Loucy (cell line): Measurements from ENCODE around the gene CAPSL.
"Not testable (repeated sequence)": the region's sequence is repeated elsewhere in the genome, so short reads cannot be mapped to it uniquely, and the experiment has no call there.

Experiments used
- H2AFZ ChIP-seq: fragments of 200-600 bp; sonication (generic); 2 replicates; pipeline ENCODE4 v1.6.0; 2016; ENCODE audit warnings: antibody characterized with exemption, mild to moderate bottlenecking, low read length, moderate library complexity
- H3F3A ChIP-seq: fragments of 200-600 bp; 2 replicates; pipeline ENCODE4 v1.6.0; 2016; ENCODE audit warnings: antibody characterized with exemption, low read depth, mild to moderate bottlenecking
- H3K27me3 ChIP-seq: fragments of 200-600 bp; sonication (generic); 2 replicates; pipeline ENCODE4 v1.6.1; 2014; ENCODE audit warnings: low read length, mild to moderate bottlenecking; ENCODE audit not compliant: insufficient read depth, poor library complexity, severe bottlenecking
- H3K36me3 ChIP-seq: fragments of 200-600 bp; sonication (generic); 2 replicates; pipeline ENCODE4 v1.6.1; 2016; ENCODE audit warnings: low read length; ENCODE audit not compliant: insufficient read depth
- H3K4me1 ChIP-seq: fragments of 200-600 bp; sonication (generic); 2 replicates; pipeline ENCODE4 v1.5.1; 2014; ENCODE audit warnings: low read length, mild to moderate bottlenecking; ENCODE audit not compliant: insufficient read depth, poor library complexity, severe bottlenecking
- H3K4me2 ChIP-seq: fragments of 200-600 bp; sonication (generic); 2 replicates; pipeline ENCODE4 v1.6.0; 2014; ENCODE audit warnings: antibody characterized with exemption, low read length, low read depth, mild to moderate bottlenecking; ENCODE audit not compliant: poor library complexity, severe bottlenecking
- H3K4me3 ChIP-seq: fragments of 200-600 bp; sonication (generic); 2 replicates; pipeline ENCODE4 v1.5.1; 2014; ENCODE audit warnings: low read length, mild to moderate bottlenecking, mixed read lengths; ENCODE audit not compliant: poor library complexity, severe bottlenecking
- H3K79me2 ChIP-seq: fragments of 200-600 bp; sonication (generic); 2 replicates; pipeline ENCODE4 v1.6.1; 2014; ENCODE audit warnings: low read length; ENCODE audit not compliant: insufficient read depth
- H3K9ac ChIP-seq: fragments of 200-600 bp; sonication (generic); 2 replicates; pipeline ENCODE4 v1.6.0; 2014; ENCODE audit warnings: mild to moderate bottlenecking, low read depth, low read length, moderate library complexity; ENCODE audit not compliant: poor library complexity, severe bottlenecking
- H3K9me2 ChIP-seq: fragments of 200-600 bp; sonication (generic); replicated peaks from 2 replicates; pipeline ENCODE4 v1.6.1; 2016; ENCODE audit warnings: low read depth, low read length, mixed read lengths
- H3K9me3 ChIP-seq: fragments of 200-600 bp; sonication (generic); 2 replicates; pipeline ENCODE4 v1.6.1; 2014; ENCODE audit warnings: mild to moderate bottlenecking, antibody characterized with exemption, low read length, low read depth; ENCODE audit not compliant: insufficient read depth
- H4K20me1 ChIP-seq: fragments of 200-600 bp; sonication (generic); 2 replicates; pipeline ENCODE4 v1.6.0; 2014; ENCODE audit warnings: antibody characterized with exemption, low read length, mild to moderate bottlenecking; ENCODE audit not compliant: insufficient read depth, poor library complexity, severe bottlenecking
- CTCF ChIP-seq: fragments of 200-600 bp; sonication (generic); conservative IDR thresholded peaks from 2 replicates; pipeline ENCODE4 v1.5.1; 2014; ENCODE audit warnings: mild to moderate bottlenecking, antibody characterized with exemption, low read length
- EZH2phosphoT487 ChIP-seq: fragments of 200-600 bp; IDR thresholded peaks from 2 replicates; pipeline ENCODE4 v1.6.1; 2018; ENCODE audit warnings: antibody characterized with exemption, mild to moderate bottlenecking, moderate library complexity, borderline replicate concordance

The CAPSL gene

GRCh38 chr5:35938568-35939227 lies at the start of gene CAPSL:
Gene CAPSL (minus strand): TSS chr5:35938622. CDS start chr5:35921120, 17,502 bp downstream.
- Histone ChIP-seq H3K9ac (no peak within 1 kb of the TSS), H3K4me2 (no peak within 1 kb of the TSS), H3K4me1 (peaks cover 8% of the 10 kb centered on the region), H3K9me2 (no peaks in the 10 kb centered on the region), H3K9me3 (no peaks in the 10 kb centered on the region), H2AFZ (no peak within 1 kb of the TSS), H3K4me3 (no peak within 1 kb of the TSS), H3F3A (no peaks in the 10 kb centered on the region), H4K20me1 (no peaks in the 10 kb centered on the region), H3K79me2 (no peaks in the 10 kb centered on the region), H3K36me3 (no peaks in the 10 kb centered on the region), H3K27me3 (no peaks in the 10 kb centered on the region)
- TF ChIP-seq CTCF (no peak), EZH2phosphoT487 (no peak)

- no peak overlapping the region for H3K4me2 ChIP-seq
- no peaks in the 10 kb centered on the region for H3K4me1 ChIP-seq
- no peaks in the 10 kb centered on the region for H3K36me3 ChIP-seq
- no peaks in the 10 kb centered on the region for H3K79me2 ChIP-seq
- TF ChIP-seq CTCF = no peak
- no peak for TF ChIP-seq EZH2phosphoT487
- H2AFZ ChIP-seq = no peak overlapping the region
- no peak overlapping the region for H3K4me3 ChIP-seq
- no peaks in the 10 kb centered on the region for H3K27me3 ChIP-seq
- H3K9me3 ChIP-seq = no peaks in the 10 kb centered on the region; the same call in 1 of the 2 replicates
- H3K9ac ChIP-seq = no peak overlapping the region
- no peaks in the 10 kb centered on the region for H3F3A ChIP-seq
- no peaks in the 10 kb centered on the region for H3K9me2 ChIP-seq
- no peaks in the 10 kb centered on the region for H4K20me1 ChIP-seq
Measured at GRCh38 chr5:35987776-35988175, 49.4 kb upstream of the CAPSL start.

GRCh38 chr5:35979715-35980114 lies 41.3 kb upstream of the CAPSL start:
- no peaks in the 10 kb centered on the region for H3K36me3 ChIP-seq
- H3K9me3 ChIP-seq = peaks cover 22% of the 10 kb centered on the region
- H3K27me3 ChIP-seq = no peaks in the 10 kb centered on the region
- H3K9me2 ChIP-seq = no peaks in the 10 kb centered on the region
- no peak overlapping the region for H2AFZ ChIP-seq
- H4K20me1 ChIP-seq = no peaks in the 10 kb centered on the region
- H3K4me1 ChIP-seq = peaks cover 5% of the 10 kb centered on the region
- no peak for TF ChIP-seq EZH2phosphoT487
- no peak for TF ChIP-seq CTCF
- H3K79me2 ChIP-seq = no peaks in the 10 kb centered on the region
- no peak overlapping the region for H3K9ac ChIP-seq
- no peak overlapping the region for H3K4me2 ChIP-seq
- no peaks in the 10 kb centered on the region for H3F3A ChIP-seq
- H3K4me3 ChIP-seq = no peak overlapping the region

- H3K9ac ChIP-seq, H3F3A ChIP-seq, H3K9me2 ChIP-seq, H4K20me1 ChIP-seq, H3K27me3 ChIP-seq, H2AFZ ChIP-seq, H3K36me3 ChIP-seq, H3K79me2 ChIP-seq, H3K4me3 ChIP-seq, H3K4me2 ChIP-seq: not testable (repeated sequence)
- H3K4me1 ChIP-seq = peaks cover 20% of the 10 kb centered on the region
- H3K9me3 ChIP-seq = peaks cover 13% of the 10 kb centered on the region
Measured at GRCh38 chr5:35976859-35977258, 38.4 kb upstream of the CAPSL start.
